IPS-NIHi7 (cell line): ENCODE measurements around the gene PLA2G7.

Experiments
- DNase-seq: peaks from one replicate; pipeline ENCODE4 v3.0.0; 2012; ENCODE audit warnings: mixed read lengths; ENCODE audit errors: extremely low spot score

Gene PLA2G7

DNA sequence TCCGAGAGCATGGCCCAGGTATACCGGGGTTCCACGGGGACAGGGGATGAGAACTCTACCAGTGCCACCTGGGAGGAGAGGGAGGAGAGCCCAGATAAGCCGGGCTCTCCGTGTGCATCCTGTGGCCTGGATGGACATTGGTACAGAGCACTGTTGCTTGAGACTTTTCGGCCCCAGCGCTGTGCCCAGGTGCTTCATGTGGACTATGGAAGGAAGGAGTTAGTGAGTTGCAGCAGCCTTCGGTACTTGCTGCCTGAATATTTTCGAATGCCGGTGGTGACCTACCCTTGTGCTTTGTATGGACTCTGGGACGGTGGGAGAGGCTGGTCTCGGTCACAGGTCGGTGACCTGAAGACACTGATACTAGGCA, 46.2 kb downstream of the PLA2G7 start:
- no peak for DNase-seq

DNA sequence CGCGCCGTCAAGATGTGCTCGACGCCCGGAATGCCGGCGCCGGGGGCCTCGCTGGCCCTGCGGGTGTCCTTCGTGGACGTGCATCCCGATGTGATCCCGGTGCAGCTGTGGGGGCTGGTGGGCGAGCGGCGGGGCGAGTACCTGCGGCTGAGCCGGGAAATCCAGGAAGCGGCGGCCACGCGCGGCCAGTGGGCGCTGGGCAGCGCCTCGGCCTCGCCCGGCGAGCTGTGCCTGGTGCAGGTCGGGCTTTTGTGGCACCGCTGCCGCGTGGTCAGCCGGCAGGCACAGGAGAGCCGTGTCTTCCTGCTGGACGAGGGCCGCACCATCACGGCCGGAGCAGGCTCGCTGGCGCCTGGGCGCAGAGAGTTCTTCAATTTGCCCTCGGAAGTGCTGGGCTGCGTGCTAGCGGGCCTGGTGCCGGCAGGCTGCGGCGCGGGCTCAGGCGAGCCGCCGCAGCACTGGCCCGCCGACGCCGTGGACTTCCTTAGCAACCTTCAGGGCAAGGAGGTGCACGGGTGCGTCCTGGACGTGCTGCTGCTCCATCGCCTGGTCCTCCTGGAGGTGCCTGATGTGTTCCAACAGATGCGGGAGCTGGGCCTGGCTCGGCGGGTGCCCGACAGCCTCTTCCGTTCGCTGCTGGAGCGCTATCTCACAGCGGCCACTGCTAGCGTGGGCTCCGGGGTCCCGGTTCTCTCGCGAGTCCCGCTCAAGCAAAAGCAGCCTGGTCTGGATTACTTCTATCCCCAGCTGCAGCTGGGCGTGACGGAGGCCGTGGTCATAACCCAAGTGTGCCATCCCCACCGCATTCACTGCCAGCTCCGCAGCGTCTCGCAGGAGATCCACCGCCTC, 46.8 kb downstream of the PLA2G7 start:
- no peak for DNase-seq

DNA sequence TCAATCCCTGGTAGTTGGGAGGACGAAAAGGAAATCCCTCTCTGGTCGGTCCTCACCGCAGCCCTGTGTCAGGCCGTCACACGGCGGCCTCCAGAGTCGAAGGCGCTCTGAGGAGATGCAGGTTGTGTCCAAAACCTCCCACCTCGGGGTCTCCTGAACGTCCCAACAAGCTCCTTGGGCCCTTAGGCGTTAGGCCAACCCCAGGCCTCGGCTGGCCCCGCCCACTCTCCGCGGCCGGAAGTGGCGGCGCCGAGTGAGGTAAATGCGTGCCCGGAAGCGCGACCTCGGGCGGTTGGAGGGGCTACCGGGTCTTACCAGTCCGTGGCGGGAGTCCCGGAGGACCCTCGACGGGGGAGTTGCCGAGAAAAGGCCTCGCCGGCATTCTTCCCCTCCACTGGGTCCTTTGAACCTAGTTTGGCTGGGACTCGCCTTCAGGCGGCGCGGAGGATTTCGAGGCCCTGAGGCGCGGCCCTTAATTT, 47.5 kb downstream of the PLA2G7 start, which contains the start of gene TDRD6:
Gene TDRD6, plus strand, starts transcription at position 267 of the 479 bp plus-strand sequence. CDS start 244 bp downstream, outside the sequence.
- no peak for DNase-seq

DNA sequence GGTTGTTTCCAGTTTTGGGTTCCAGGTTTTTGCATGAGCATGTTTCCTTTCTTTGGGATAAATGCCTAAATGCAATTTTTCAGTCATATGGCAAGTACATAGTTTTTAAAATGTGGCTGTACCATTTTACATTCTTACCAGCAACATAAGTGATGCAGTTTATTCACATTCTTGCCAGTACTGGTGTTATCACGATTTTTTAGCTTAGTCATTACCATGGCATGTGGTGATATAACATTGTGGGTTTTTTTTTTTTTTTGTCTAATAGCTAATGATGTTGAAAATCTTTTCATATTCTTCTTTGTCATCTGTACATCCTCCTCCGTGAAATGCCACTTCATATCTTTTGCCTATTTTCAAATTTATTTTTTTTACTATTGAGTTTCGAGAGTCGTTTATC, 50.4 kb downstream of the PLA2G7 start:
- DNase-seq, result no peak

DNA sequence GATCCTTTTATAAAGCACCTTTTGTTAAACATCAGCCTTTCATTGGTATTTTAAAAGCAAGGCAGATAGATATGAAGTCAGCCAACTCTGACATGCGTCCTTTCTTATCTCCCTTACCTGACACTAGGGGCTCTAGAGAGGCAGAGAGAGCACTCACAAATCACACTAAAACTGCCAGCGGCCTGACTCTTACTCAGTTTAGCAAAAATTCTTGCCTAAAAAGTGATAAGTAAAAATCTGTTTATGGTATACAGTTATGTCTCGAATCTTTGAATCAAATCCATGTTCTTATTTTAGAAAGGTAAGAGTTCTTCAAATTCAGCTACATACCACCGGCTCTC, 57.9 kb downstream of the PLA2G7 start:
- peak; percentile 54 for DNase-seq

DNA sequence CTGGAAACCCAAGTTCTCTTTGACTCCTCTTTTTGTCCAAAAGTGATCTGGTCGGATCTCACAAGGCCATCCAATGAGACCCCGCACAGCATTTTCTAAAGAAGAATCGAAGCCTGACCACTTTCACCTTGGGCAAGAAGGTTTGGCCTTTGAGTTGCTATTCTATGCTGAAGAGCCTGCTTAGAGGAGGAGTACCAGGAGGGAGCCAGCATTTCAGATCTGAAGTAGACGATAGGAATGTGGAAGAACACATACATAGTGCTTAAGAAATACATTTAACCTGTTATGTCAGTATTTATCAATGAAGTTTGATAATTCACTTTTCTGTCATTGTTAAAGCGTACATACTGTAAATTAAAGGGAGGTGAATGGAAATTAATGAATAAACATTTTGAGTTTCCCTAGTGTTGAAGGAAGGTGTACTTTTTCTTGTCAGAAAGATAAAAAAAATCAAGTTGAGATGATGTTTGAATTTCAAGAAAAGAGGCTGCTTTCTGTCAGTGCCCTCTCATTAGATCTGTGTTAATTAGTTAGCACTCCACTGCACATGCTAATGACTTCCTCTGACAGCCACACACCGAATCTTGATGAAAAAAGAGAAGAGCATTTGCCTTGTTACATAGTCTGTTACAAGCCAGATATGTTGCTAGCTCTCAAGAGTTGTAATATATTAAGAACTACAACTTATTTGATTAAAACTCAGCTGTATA, 58.4 kb downstream of the PLA2G7 start:
- no peak for DNase-seq

DNA sequence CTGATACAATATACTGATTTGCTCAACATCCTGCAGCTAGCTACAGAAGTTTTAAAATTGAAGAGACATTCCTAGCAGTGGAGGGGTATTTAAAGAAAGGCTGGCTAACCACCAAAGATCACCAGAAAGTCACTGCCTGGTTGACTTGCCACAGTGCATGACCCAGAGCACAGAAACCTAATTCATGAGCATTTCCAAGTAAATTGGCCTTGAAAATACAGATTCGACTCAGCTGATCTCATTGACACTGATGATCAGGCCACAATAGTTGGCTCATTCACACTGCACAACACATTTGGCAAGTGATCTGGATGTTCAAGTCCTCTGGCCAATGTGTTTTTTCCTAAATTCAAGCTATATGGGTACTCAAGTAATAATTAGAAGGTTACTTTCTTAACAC, 60.8 kb downstream of the PLA2G7 start:
- DNase-seq, result no peak

DNA sequence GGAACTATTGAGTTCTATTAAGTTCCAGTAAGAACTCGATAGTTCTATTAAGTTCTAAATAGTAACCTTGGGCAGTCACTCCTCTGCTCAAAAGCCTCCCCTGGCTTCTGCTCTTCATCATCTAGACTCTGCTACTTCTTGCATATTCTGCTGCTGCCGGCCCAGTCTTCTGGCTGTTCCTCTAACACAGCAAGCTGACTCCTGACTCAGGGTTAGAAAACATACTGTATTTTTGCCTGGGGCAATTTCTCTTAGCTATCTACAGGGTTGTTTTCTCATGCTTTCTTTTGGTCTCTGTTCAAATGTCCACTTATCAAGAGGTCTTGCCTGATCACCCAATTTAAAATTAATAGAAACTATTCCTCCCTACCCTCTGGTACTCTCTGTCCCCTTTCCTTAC, 67.8 kb downstream of the PLA2G7 start:
- no peak for DNase-seq

DNA sequence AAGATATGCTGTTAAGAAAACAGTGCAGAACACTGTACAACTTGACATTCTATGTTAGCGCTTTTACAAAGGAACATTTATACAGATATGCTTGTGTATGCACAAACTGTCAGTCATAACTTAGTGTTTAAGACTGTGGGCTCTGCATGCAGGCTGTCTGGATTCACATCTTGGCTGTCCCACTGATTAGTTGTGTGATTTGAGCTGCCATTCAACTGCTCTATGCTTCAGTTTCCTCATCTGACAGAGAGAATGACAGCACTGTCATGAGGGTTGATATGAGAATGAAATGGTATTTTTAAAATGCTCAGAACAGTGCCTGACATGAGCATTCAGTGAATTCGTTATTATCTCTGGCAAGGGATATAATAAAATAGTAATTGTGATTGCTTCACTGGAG, 73.7 kb downstream of the PLA2G7 start:
- DNase-seq, result no peak

DNA sequence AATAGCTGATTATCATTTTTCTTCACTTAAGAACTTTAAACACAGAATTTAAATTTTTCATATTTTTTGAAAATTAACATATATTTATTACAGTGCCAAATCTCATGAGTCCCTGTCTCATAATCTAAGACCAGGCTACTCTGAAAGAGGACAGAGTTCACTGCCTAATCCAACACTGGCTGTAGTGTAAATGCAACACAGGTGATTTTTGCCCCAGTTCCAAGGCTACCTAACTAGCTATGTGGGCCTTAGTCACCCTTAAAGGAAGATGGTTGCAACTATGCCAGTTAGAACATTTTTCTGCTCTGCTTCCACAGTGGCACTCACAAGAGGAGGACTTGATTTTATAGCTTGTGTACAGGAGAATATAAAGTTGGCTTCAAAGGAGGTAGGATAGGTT, 77.5 kb downstream of the PLA2G7 start:
- no peak for DNase-seq

DNA sequence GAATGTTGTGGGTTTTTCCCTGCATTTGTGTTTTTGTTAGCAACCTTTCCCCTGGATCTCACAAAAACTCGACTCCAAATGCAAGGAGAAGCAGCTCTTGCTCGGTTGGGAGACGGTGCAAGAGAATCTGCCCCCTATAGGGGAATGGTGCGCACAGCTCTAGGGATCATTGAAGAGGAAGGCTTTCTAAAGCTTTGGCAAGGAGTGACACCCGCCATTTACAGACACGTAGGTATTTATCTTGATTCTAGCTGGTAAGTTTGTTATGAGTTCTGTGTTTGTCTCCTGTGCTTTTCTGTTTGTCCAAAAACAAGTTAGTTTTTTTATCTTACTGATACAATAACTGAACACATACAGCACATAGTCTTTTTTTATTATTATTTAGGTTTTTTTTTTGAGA, 79.4 kb downstream of the PLA2G7 start:
- peak; percentile 74 for DNase-seq
